ENCODE measurements around the gene SRPRB.

SRPRB gene

DNA sequence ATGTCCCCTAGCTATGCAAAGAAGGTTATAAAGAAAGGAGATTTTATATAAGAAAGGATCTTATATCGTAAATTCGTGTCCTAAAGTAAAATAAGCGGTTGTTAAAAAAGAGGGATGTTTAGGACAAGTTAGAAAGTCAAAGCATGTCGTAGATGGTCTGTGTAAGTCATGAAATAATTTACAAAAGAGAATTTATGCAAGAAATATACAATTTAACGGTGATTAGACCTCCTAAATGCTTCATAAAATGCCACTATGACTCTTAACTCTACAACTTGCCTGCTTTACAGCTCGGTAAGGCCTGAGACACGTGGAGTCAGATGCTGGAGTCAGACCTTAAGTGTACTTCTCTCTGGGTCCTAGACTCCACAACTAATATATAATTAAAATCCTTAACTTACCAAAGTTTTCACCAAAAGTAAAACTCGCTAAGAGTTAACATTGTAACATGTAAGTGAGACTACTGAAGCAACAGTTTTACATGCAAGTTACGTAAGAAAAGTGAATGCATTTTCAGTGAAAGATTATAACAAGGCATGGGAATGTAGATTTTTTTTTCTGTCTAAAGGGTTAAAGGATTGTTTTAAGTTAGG, 13.3 kb upstream of the SRPRB start:
- TF ChIP-seq, protein P1, sequence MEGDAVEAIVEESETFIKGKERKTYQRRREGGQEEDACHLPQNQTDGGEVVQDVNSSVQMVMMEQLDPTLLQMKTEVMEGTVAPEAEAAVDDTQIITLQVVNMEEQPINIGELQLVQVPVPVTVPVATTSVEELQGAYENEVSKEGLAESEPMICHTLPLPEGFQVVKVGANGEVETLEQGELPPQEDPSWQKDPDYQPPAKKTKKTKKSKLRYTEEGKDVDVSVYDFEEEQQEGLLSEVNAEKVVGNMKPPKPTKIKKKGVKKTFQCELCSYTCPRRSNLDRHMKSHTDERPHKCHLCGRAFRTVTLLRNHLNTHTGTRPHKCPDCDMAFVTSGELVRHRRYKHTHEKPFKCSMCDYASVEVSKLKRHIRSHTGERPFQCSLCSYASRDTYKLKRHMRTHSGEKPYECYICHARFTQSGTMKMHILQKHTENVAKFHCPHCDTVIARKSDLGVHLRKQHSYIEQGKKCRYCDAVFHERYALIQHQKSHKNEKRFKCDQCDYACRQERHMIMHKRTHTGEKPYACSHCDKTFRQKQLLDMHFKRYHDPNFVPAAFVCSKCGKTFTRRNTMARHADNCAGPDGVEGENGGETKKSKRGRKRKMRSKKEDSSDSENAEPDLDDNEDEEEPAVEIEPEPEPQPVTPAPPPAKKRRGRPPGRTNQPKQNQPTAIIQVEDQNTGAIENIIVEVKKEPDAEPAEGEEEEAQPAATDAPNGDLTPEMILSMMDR (conservative IDR thresholded peaks at IDR 0.05; ENCODE audit: low read depth) = no peak
- no peak overlapping the region for H3K27ac ChIP-seq
- ChIA-PET POLR2A (ENCODE audit: low non-redundant PET) (no interaction called here), CTCF (no interaction called here)
- DNase-seq (ENCODE audit: low spot score) = no peak

DNA sequence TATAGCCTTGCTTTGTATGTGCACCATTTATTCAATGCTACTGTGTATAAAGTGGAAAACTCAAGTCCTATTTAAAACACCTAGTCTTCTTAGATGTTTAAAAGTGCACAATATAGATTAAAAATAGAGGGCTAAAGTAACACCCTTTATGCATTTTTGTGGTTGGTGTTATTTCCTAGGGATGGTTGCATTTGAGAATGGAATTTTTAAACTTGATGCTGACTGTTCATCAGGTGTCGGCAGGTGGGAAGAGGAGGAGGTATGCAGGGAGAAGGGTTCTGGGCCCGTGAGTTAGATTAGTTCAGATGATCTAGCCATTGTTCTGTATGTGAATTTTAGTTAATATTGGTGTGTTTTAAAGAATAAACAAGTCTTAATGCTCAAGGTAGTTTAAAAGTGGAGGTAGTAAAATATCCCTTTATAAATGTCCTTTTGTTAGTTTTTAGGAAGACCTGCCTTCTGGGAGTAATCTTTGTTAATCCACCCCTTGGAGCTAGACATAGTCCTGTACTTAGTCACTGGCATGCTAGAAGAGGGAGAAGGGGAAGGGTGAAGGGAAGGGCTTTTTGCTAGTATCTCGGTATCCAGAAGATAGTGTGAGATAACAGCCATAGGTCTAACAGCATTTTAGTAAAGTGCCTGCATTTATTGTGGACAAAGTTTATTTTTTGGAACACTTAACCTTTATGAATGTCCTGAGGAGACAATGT, 8.1 kb upstream of the SRPRB start:
- POLR2A ChIA-PET (ENCODE audit: low non-redundant PET) = no interaction called here

DNA sequence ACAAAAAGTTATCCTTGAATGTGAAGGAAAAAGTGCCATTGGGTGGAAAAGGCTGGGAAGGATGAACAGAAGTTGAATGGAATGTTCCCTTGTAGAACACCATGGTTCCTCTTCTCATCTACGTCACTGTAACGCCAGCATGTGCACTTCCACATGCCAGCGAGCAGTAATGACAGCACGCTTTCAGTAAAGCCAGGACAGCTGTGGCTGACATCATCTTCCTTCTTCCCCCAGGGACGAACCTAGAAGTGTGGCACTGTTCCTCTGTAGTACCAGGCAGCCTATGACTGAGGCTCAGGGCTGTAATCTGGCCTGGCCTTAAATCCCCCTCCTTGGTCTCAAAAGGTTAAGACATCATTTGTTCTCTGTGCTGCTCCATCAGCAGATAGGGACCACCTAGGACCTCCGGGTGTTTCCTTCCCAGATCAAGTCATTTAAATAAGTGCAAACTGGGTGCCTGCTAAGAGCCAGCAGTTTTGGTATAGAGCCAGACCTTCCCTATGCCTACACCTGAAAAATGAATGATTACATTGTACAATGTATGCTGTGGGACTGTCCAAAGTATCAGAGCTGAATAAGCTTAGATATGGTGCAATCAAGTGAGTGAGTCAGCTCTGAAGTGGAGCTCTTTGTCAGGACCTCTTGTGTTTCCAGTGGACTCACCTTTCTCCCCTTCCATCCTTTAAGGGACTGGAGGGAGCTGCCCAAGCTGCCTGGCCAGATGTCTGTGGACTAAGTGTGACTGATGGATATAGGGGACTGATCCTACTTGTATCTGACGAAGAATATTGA, 5.6 kb upstream of the SRPRB start:
- ChIA-PET POLR2A (ENCODE audit: low non-redundant PET) (no interaction called here), CTCF (interaction anchor here (0.6 kb wide), 1 partner anchor 569 kb away, joined by 3 read pairs; no protein-coding TSS in a partner anchor)
- H3K27ac ChIP-seq = no peak overlapping the region
- DNase-seq (ENCODE audit: low spot score) = peak; percentile 52
- TF ChIP-seq, protein P1 (conservative IDR thresholded peaks at IDR 0.05; ENCODE audit: low read depth) = no peak

More for the DNA sequence above, 8.1 kb upstream of the SRPRB start:
- TF ChIP-seq, protein P1 (conservative IDR thresholded peaks at IDR 0.05; ENCODE audit: low read depth) = no peak
- no peak overlapping the region for H3K27ac ChIP-seq
- no peak for DNase-seq (ENCODE audit: low spot score)
- CTCF ChIA-PET = no interaction called here

DNA sequence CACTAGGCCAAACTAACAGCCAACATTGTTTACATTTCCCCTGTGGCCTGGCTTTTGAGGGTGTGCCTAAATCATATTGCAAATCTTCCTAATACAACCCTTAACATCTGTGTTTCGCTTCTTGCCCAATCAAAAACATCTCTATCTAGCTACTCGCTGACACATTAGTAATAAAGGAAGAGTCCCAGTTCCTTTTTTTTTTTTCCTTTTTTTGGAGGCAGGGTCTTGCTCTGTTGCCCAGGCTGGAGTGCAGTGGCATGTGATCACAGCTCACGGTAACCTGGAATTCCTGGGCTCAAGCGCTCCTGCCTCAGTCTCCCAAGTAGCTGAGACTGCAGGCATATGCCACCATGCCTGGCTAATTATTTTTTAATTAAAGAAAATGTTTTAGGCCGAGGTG, 2.1 kb upstream of the SRPRB start:
- no peak for DNase-seq (ENCODE audit: low spot score)
- H3K27ac ChIP-seq = no peak overlapping the region
- TF ChIP-seq, protein P1 (conservative IDR thresholded peaks at IDR 0.05; ENCODE audit: low read depth) = no peak
- CTCF ChIA-PET = no interaction called here
- POLR2A ChIA-PET (ENCODE audit: low non-redundant PET) = interaction anchor here (0.6 kb wide), 1 partner anchor 117 kb away, joined by 3 read pairs; no protein-coding TSS in a partner anchor

DNA sequence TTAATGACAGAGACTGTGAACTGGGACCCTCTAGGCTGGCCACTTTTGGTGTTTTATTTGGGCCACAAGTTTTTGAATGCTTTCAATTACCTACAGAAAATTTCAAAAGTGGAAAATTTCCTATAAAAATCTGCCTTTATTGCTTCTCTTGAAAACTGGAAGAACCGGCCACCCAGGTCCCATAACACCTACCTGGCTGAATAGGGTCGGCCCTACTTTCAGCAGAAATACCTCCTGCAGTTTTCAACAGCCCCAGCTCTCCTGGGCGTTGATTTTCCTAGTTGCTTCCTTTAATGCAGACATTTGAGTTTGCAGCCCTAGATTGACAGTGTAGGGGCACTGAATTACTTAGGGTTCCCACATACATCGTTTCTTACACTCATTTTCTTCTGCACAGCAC, 719 bp upstream of the SRPRB start:
- CTCF ChIA-PET = no interaction called here
- no peak for DNase-seq (ENCODE audit: low spot score)
- TF ChIP-seq, protein P1 (conservative IDR thresholded peaks at IDR 0.05; ENCODE audit: low read depth) = no peak
- no peak overlapping the region for H3K27ac ChIP-seq
- POLR2A ChIA-PET (ENCODE audit: low non-redundant PET) = no interaction called here

DNA sequence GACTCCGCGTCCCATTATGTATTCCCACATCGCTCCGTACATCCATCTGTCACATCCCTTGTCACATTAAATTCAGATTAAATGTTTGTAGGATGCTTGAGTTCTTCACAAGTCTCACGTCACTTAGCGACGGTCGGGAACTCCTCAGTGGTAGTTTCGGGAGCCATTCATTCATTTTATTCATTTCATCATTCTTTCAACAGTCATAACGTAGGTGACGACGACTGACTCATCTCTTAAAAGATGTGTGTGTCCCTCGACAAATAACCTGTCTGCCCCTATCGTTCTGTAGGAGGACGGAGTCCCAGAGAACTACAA, 272 bp upstream of the SRPRB start:
- H3K27ac ChIP-seq = no peak overlapping the region
- DNase-seq (ENCODE audit: low spot score) = no peak
- POLR2A ChIA-PET (ENCODE audit: low non-redundant PET) = no interaction called here
- CTCF ChIA-PET = no interaction called here
- TF ChIP-seq, protein P1 (conservative IDR thresholded peaks at IDR 0.05; ENCODE audit: low read depth) = no peak
